Stimulated activated CD8-positive, alpha-beta memory T cell treated with anti-CD3 and anti-CD28 coated beads, Interleukin-7, amount 100 ng/mL, for 48 hours (primary cell): ENCODE results near the gene ITPR3.
A peak's percentile ranks its signal among the peaks of the same experiment; 100 is the strongest.

Experiments used
- DNase-seq, 2 donors: peaks; one replicate each; pipeline ENCODE4 v3.0.0-alpha.2; 2020; ENCODE audit warnings: low read depth in 1 of 2; ENCODE audit errors: extremely low read depth in 1 of 2

The ITPR3 gene

GRCh38 chr6:33727932-33728331 is 106.8 kb downstream of the ITPR3 start:
- no peak for DNase-seq

DNA sequence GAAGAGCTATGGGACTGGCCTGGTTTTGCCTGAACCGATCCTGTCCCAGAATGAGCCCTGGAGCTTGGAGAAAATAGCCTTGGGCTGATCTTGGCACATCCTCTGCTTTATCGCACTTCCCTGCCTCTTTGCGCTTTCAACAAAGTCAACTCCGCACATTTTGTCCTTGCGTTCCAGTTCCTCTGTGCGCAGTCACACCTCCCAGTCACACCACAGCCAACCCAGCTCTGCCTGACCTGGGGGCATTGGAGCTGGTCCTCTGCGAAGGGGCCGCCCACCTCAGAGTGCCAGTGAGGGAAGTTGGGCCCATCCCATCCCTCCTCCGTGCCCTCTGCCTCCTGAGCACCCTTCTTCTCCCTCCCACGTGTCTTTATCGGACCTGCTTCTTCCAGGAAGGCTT is 107.3 kb downstream of the ITPR3 start:
- DNase-seq = no peak

GRCh38 chr6:33729059-33729458 is 107.9 kb downstream of the ITPR3 start:
- no peak for DNase-seq

DNA sequence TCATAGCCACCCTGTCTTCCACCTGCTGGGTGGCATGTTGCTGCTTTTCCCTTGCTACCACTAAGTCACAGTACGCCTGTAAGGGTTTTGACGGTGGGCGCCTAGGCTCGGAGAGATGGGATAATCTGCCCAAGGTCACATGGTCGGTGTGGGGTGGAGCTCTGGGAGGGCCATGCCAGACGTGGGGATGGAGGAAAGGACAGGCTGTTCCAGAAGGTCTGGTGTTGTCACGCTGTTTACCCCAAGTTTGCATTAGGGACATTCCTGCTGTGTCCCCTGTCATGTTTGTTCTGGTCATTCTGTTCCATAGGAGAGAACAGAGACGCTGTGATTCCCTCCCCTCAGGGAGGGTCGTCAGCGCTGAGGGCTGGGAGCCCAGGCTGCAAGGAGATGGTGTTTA is 109.5 kb downstream of the ITPR3 start:
- no peak for DNase-seq

DNA sequence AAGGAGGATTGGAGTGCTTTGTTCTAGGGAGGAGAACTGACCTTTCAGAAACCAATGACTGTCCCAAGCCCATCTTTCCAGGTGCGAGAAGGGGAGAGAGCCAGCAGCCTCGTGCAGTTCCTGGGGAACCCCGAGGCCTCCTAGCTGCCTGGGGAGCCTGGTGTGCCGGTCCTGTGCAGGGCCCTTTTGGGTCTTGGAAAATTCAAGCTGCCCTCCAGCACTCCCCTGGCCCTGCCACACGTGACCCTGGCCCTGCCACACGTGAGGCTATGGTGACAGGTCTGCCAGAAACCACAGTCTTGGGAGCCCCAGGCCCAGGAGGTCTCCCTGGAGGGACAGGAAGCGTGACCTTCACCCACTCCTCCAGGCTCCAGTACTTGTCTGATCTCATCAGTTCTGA is 109.9 kb downstream of the ITPR3 start:
- no peak for DNase-seq

GRCh38 chr6:33731751-33732282 is 110.7 kb downstream of the ITPR3 start:
- no peak for DNase-seq

GRCh38 chr6:33732385-33732784 is 111.3 kb downstream of the ITPR3 start:
- DNase-seq = no peak

DNA sequence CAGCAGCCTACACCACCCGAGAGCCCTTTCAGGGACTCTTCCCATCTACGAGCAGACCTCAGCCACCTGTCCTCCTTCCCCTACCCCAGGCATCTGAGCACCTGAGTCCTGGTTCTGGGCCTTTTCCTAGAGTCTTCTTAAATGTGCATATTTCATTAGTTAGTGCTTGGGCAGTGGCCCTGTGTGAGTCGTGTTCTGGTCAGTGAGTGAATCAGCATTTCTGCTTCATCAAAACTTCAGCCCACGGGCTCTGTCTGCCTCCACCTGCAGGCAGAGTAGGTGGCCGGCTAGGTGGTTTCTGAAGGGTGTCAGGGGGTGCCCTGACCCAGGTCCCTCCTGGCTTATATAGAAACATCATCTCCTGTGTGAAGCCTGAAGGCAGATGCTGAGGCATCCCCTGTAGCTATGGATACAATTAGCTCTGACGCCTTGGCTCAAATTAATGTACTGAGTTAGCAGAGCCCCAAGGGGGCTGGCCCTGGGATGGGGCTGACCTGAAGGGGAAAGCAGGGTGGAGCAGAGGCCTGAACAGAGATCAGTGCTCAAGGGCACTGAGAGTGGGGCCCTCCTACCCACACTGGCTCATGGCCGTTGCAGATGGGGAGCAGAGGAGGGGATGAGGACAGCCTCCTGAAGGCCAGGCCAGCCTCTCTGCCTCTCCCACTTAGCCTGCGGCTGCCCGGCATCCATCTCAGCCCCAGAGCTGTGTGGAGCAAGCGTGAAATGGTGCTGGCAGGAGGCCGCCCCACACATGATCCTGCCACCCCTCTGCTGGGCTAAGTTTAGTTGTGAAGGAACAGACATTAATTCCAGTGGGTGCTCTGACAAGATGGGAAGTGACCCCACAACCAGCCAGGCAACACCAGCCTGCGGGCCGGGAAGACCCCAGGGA is 111.9 kb downstream of the ITPR3 start:
- no peak for DNase-seq

GRCh38 chr6:33733709-33734007 is 112.5 kb downstream of the ITPR3 start:
- no peak for DNase-seq

- DNase-seq = no peak
Observed at GRCh38 chr6:33735216-33735615, 114.1 kb downstream of the ITPR3 start.

GRCh38 chr6:33737267-33738026 is 116.3 kb downstream of the ITPR3 start:
- no peak for DNase-seq

- no peak for DNase-seq
Observed at GRCh38 chr6:33738153-33738552, 117.0 kb downstream of the ITPR3 start.

- DNase-seq = no peak
Observed at GRCh38 chr6:33738879-33739278, 117.8 kb downstream of the ITPR3 start.

GRCh38 chr6:33739571-33739970 is 118.4 kb downstream of the ITPR3 start:
- DNase-seq = no peak

DNA sequence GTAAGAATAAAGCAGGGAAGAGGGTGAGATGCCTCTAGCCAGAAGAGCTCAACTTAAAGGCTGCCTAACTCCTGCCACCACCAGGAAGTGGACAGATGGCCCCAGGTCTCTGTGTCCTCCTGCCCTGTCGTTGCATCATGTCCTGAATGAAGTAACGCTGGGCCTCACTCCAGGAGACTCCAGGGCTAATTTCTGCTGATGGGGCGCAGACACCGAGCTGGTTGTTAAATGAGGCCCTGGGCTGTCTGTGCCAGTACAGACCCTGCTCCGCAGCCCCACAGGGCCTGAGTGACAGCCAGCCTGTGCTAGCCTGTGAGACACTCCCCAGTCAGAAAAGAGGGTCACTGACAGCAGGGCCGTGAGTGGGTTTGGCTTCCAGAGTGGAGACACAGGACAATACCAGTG is 119.1 kb downstream of the ITPR3 start:
- DNase-seq = no peak

GRCh38 chr6:33740794-33741193 is 119.7 kb downstream of the ITPR3 start:
- no peak for DNase-seq

- no peak for DNase-seq
Observed at GRCh38 chr6:33742092-33742491, 121.0 kb downstream of the ITPR3 start.

GRCh38 chr6:33742837-33743236 is 121.7 kb downstream of the ITPR3 start:
- no peak for DNase-seq

DNA sequence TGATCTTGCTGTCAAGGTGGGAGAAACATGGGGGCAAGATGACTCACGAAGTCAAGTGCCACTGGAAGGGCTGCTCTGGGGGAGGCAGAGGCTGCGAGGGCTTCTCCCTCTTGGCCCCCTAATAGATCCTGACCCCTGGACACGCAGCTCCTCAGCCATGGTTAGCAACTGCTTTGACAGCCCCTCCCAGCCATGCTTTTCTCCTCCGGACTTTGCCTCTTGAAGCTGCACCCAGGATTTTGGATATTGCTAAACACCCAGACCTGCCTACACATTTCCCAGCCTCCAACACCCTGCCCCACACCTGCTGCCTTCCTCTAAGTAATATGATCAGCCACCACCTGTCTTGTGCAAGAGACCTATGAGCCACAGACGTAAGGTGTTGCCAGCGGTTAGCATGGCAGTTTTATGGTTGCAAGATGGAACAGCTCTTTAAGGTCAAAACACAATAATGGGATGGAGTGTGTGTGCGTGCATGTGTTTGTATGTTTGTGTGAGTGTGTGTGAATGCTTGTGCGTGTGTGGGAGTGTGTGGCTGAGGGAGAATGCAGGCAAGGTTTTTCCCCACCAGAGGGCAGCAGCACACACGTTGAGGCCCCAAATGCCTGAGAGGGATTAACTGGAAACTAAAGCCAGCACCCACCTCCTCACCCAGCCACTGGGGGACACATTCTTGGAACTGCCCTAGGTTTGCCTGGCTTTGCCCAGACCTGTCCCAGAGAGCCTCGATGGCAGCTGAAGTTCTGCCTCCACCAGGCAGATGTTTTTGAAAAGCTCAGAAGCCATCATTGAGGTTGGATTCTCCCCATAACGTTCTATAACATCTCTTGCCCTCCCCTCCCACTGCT is 123.1 kb downstream of the ITPR3 start:
- DNase-seq = peak; percentile 15 to 47

DNA sequence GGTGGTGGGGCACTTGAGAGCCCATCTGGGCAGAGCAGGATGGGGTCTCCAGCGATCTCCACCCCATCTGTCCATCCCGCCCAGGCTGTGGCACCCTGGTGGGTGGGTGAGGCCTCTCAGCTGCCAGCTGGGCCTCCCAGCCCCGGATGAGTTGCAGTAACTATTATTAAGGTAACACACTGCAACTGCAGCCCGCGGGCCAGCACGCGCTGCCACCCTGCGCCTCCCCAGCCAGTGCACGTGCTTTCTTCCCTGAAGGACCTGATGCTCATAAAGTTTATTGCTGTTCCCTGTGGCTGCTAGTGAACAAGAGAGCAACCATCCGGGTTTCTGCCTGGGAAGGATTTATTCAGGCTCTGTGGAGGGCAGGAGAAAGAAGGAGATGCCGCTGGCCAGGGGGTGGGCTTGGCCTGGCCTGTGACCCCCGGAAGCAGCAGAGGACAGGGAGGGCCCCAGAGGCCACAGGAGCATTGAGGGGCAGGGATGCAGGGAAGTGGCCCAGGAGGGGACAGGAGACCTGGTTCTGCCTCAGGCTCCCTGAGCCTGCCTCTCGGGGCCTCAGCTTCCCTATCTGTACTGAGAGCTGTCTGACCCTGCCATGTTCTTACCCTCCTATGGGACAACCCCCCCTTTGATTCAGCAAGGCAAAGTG is 123.9 kb downstream of the ITPR3 start:
- DNase-seq = no peak

DNA sequence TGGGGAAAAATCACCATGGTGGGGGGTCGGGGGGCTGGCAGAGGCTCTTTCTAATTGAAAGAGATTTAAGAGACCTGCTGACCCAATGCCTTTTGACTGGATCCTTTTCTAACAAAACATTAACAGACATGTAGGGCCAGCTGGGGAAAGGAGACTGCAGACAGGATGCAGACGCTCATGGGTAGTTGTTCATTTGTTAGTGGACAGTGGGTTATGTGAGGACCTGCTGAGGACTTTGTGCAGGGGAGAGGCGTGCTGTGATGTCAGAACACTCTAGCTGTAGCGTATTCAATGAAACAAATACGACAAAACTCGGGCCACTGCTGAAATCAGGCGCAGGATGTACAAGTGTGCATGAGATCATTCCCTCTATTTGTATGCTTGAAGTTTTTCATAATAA is 124.4 kb downstream of the ITPR3 start:
- no peak for DNase-seq
